ENCODE measurements around the gene PRAMEF7. TPM values are rescaled to one million over a fixed set of nuclear protein-coding genes. Genes with fewer than 3 reads are reported as not detected.
"Not testable (repeated sequence)": the region's sequence is repeated elsewhere in the genome, so short reads cannot be mapped to it uniquely, and the experiment has no call there.

Gene PRAMEF7
- total RNA-seq, result not detected

GRCh38 chr1:12916310-12916709 is at the start of gene PRAMEF7:
PRAMEF7 (plus strand) TSS chr1:12916610; CDS start chr1:12917693, 1,083 bp downstream.
- not testable (repeated sequence) for H3K27me3 Mint-ChIP-seq (ENCODE audit: low read depth); DNase-seq; H3K4me1 Mint-ChIP-seq (ENCODE audit: low read depth); H3K27ac Mint-ChIP-seq; H3K9me3 Mint-ChIP-seq; H3K4me3 Mint-ChIP-seq; ATAC-seq (replicated peaks in 1 of 2); H3K36me3 Mint-ChIP-seq (ENCODE audit: insufficient read depth in 2 of 2)

GRCh38 chr1:12878453-12878852 is 38.0 kb upstream of the PRAMEF7 start:
- not testable (repeated sequence) for H3K27ac Mint-ChIP-seq; H3K36me3 Mint-ChIP-seq (ENCODE audit: insufficient read depth in 2 of 2); H3K27me3 Mint-ChIP-seq (ENCODE audit: low read depth); H3K4me1 Mint-ChIP-seq (ENCODE audit: low read depth); H3K4me3 Mint-ChIP-seq; ATAC-seq (replicated peaks in 1 of 2); H3K9me3 Mint-ChIP-seq; DNase-seq

- ATAC-seq (replicated peaks in 1 of 2); H3K9me3 Mint-ChIP-seq; H3K27me3 Mint-ChIP-seq (ENCODE audit: low read depth); H3K36me3 Mint-ChIP-seq (ENCODE audit: insufficient read depth in 2 of 2); H3K4me3 Mint-ChIP-seq; H3K4me1 Mint-ChIP-seq (ENCODE audit: low read depth); H3K27ac Mint-ChIP-seq; DNase-seq: not testable (repeated sequence)
Observed at GRCh38 chr1:12886101-12886500, 30.3 kb upstream of the PRAMEF7 start, which contains the start of gene PRAMEF4. PRAMEF4 (minus strand) TSS chr1:12886201; CDS start chr1:12883394, 2,807 bp downstream.

DNA sequence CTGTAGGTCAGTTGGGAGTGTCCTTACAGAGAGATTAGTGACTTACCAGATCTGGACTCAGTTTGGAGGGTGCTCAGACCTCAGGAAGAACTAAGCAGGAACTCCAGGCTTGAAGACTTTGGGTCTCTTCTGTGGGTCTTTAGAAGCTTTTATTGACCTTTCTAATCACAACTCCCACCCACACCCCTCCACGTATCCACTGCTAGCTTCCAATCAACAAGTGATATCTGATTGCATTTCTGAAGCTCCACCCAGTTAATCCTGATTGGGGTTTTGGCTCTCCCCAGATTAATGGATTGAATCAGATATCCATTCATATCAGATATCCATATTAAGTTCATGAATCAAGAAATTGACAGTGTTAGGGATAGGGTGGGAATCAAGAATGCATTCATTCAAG is 18.2 kb upstream of the PRAMEF7 start, which contains the start of gene PRAMEF10:
Gene PRAMEF10 (minus strand): TSS at position 101 of the 400 bp plus-strand sequence. CDS start 2,423 bp downstream, outside the sequence.
- H3K9me3 Mint-ChIP-seq; H3K36me3 Mint-ChIP-seq (ENCODE audit: insufficient read depth in 2 of 2); ATAC-seq (replicated peaks in 1 of 2): not testable (repeated sequence)

DNA sequence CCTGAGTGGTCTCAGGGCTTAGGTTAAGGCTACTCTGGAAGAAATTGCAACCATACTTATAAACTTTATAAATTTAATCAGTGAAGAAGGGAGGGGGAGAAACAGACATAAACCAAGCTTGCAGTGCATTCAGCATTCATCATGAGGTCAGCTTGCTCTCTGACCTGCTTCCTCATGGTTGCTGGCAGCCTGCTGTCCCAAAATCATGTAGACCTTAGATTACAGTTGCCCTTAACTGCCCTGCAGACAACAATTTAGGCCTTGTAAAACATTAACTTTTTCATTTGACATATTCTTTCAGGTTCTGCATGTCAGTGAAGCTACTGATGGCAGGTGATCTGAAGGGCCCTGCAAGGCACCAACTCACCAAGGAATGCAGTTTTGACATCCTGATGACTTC is 17.2 kb upstream of the PRAMEF7 start:
- H3K27ac Mint-ChIP-seq; H3K4me3 Mint-ChIP-seq; DNase-seq; H3K36me3 Mint-ChIP-seq (ENCODE audit: insufficient read depth in 2 of 2); H3K4me1 Mint-ChIP-seq (ENCODE audit: low read depth); H3K27me3 Mint-ChIP-seq (ENCODE audit: low read depth); ATAC-seq (replicated peaks in 1 of 2); H3K9me3 Mint-ChIP-seq: not testable (repeated sequence)

More for the DNA sequence above, 18.2 kb upstream of the PRAMEF7 start, which contains the start of gene PRAMEF10:
- DNase-seq; H3K27ac Mint-ChIP-seq; H3K4me3 Mint-ChIP-seq; H3K27me3 Mint-ChIP-seq (ENCODE audit: low read depth); H3K4me1 Mint-ChIP-seq (ENCODE audit: low read depth): not testable (repeated sequence)

GRCh38 chr1:12903793-12904572 is 12.4 kb upstream of the PRAMEF7 start:
- H3K4me3 Mint-ChIP-seq; DNase-seq; H3K4me1 Mint-ChIP-seq (ENCODE audit: low read depth); H3K9me3 Mint-ChIP-seq; H3K27ac Mint-ChIP-seq; H3K27me3 Mint-ChIP-seq (ENCODE audit: low read depth); H3K36me3 Mint-ChIP-seq (ENCODE audit: insufficient read depth in 2 of 2); ATAC-seq (replicated peaks in 1 of 2): not testable (repeated sequence)

DNA sequence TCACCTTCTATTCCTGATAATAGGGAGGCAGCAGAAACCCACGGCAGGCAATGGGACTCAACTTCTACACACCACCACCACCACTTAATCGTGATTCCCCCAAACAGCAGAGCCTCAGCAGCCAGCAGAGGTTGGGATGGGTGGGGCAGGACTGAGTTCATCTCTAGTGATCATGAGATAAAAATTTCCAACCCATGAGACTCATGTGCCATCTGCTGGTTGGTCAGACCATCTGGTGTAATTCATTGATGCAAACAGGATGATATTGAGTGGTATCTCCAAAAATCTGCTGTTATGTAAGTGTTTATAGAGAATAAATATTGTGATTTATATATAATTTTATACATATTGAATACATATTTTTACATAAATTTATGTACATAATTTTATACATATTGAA is 5.3 kb downstream of the PRAMEF7 start:
- not testable (repeated sequence) for H3K4me3 Mint-ChIP-seq; DNase-seq; H3K27me3 Mint-ChIP-seq (ENCODE audit: low read depth); H3K4me1 Mint-ChIP-seq (ENCODE audit: low read depth); H3K27ac Mint-ChIP-seq; H3K9me3 Mint-ChIP-seq; H3K36me3 Mint-ChIP-seq (ENCODE audit: insufficient read depth in 2 of 2); ATAC-seq (replicated peaks in 1 of 2)

GRCh38 chr1:12924368-12924767 is 8.0 kb downstream of the PRAMEF7 start:
- H3K27me3 Mint-ChIP-seq (ENCODE audit: low read depth); H3K4me1 Mint-ChIP-seq (ENCODE audit: low read depth); DNase-seq; ATAC-seq (replicated peaks in 1 of 2); H3K27ac Mint-ChIP-seq; H3K4me3 Mint-ChIP-seq; H3K36me3 Mint-ChIP-seq (ENCODE audit: insufficient read depth in 2 of 2); H3K9me3 Mint-ChIP-seq: not testable (repeated sequence)

DNA sequence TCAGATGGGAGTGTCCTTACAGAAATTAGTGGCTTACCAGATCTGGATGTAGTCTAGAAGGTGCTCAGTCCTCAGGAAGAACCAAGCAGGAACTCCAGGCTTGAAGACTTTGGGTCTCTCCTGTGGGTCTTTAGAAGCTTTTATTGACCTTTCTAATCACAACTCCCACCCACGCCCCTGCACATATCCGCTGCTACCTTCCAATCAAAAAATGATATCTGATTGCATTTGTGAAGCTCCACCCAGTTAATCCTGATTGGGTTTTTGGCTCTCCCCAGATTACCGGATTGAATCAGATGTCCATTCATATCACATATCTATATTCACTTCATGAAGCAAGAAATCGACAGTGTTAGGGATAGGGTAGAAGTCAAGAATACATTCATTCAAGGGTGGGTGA is 31.1 kb downstream of the PRAMEF7 start, which contains the start of gene PRAMEF6:
Gene PRAMEF6 (minus strand): TSS at position 101 of the 400 bp plus-strand sequence. CDS start 5,062 bp downstream, outside the sequence.
- not testable (repeated sequence) for ATAC-seq (replicated peaks in 1 of 2); H3K4me3 Mint-ChIP-seq

More for the DNA sequence above, 31.1 kb downstream of the PRAMEF7 start, which contains the start of gene PRAMEF6:
- DNase-seq; H3K36me3 Mint-ChIP-seq (ENCODE audit: insufficient read depth in 2 of 2); H3K27me3 Mint-ChIP-seq (ENCODE audit: low read depth); H3K4me1 Mint-ChIP-seq (ENCODE audit: low read depth); H3K9me3 Mint-ChIP-seq; H3K27ac Mint-ChIP-seq: not testable (repeated sequence)

Other genes starting within 250 kb of the PRAMEF7 start
- not detected for gene AADACL3, start 200.5 kb upstream of the PRAMEF7 start, total RNA-seq
- gene CFAP107, start 170.4 kb upstream of the PRAMEF7 start, total RNA-seq, result not detected
- gene PRAMEF12, start 142.9 kb upstream of the PRAMEF7 start, total RNA-seq, result not detected
- not detected for gene PRAMEF1, start 125.2 kb upstream of the PRAMEF7 start, total RNA-seq
- gene PRAMEF11, start 85.2 kb upstream of the PRAMEF7 start, total RNA-seq, result not detected
- not detected for gene HNRNPCL1, start 67.9 kb upstream of the PRAMEF7 start, total RNA-seq
- not detected for gene PRAMEF2, start 59.5 kb upstream of the PRAMEF7 start, total RNA-seq
- gene PRAMEF4, start 30.4 kb upstream of the PRAMEF7 start, total RNA-seq, result not detected
- not detected for gene PRAMEF10, start 18.3 kb upstream of the PRAMEF7 start, total RNA-seq
- gene PRAMEF6, start 31.0 kb downstream of the PRAMEF7 start, total RNA-seq, result not detected
- gene PRAMEF27, start 140.0 kb downstream of the PRAMEF7 start, total RNA-seq, result not detected
- gene HNRNPCL3, start 144.2 kb downstream of the PRAMEF7 start, total RNA-seq, result not detected
- gene PRAMEF25, start 154.2 kb downstream of the PRAMEF7 start, total RNA-seq, result not detected
- not detected for gene HNRNPCL2, start 200.2 kb downstream of the PRAMEF7 start, total RNA-seq
- gene PRAMEF26, start 239.4 kb downstream of the PRAMEF7 start, total RNA-seq, result not detected
- gene HNRNPCL4, start 249.0 kb downstream of the PRAMEF7 start, total RNA-seq, result not detected

Data from activated T-cell treated with anti-CD3 and anti-CD28 coated beads, Interleukin-2, amount 50 U/mL, for 72 hours (primary cell).